Right lobe of liver (tissue), 4 donors: ENCODE data around the gene RHOBTB1.

Experiments used
- CTCF ChIP-seq, 4 donors: fragments of 200-600 bp in 3 of 4; fragments of 450-650 bp in 1 of 4; IDR thresholded peaks; one replicate each; pipeline versions ENCODE4 v1.5.1 to v1.8.0; 2016 to 2022; ENCODE audit warnings: antibody characterized with exemption in 4 of 4, mild to moderate bottlenecking in 2 of 4
- POLR2A ChIP-seq: fragments of 450-650 bp; IDR thresholded peaks from one replicate; pipeline ENCODE4 v1.6.1; 2017; ENCODE audit warnings: antibody characterized with exemption, mild to moderate bottlenecking
- donor health status: DM: no; HTN: no; CAD: no.
- donor health status: DM: no; HTN: no; CAD: no.
- donor health status: DM: no; HTN: yes; CAD: no.

GRCh38 chr10:60822809-60823208 is 121.2 kb downstream of the RHOBTB1 start:
- TF ChIP-seq CTCF (IDR thresholded peaks at IDR 0.05) (no peak), POLR2A (no peak)
